A549 (cell line): ENCODE measurements around the gene SART3. TPM values are rescaled to one million over a fixed set of nuclear protein-coding genes. Genes with fewer than 3 reads are reported as not detected.

Experiments used
- ATAC-seq, 2 experiments: fragments of 200-7000 bp in 1 of 2; fragments of >200 bp in 1 of 2; cut with Nextera tagmentation in 1 of 2; cut with Tn5 transposase in 1 of 2; 3 replicates each; pipeline versions ENCODE4 v1.8.0 to v1.9.1; 2018 to 2020; ENCODE audit warnings: mild to moderate bottlenecking in 1 of 2, moderate library complexity in 1 of 2
- CTCF ChIA-PET: fragments of 300-600 bp; sonication (Branson Sonifier 250); formaldehyde crosslinking; extraction: SDS; loops from one replicate; lab custom pipeline; 2021; ENCODE audit warnings: antibody characterized with exemption, inconsistent platforms; lab: Yijun Ruan, JAX
- POLR2A ChIA-PET: fragments of 350-600 bp; formaldehyde crosslinking; extraction: SDS; loops from one replicate; lab custom pipeline; 2021; ENCODE audit warnings: antibody characterized with exemption, inconsistent platforms; lab: Yijun Ruan, JAX
- DNase-seq, 2 experiments: peaks; one replicate each; pipeline versions ENCODE4 v3.0.0 to v3.0.0-alpha.2; 2011 to 2016; ENCODE audit warnings: low read depth in 1 of 2, low spot score in 1 of 2
- FAIRE-seq: peaks from 2 replicates; lab custom pipeline; 2011; peaks lifted over from hg19 to GRCh38; lab: Jason Lieb, UNC
- H3K27ac ChIP-seq, 2 experiments: fragments of >200 bp; sonication (Bioruptor Twin); formaldehyde crosslinking; 3 replicates each; pipeline ENCODE4 v1.5.1; 2016 to 2017
- H3K4me1 ChIP-seq: fragments of >200 bp; sonication (Bioruptor Twin); formaldehyde crosslinking; 3 replicates; pipeline ENCODE4 v1.6.1; 2016
- H3K4me2 ChIP-seq: fragments of >200 bp; sonication (Bioruptor Twin); formaldehyde crosslinking; 3 replicates; pipeline ENCODE4 v1.6.1; 2016
- H3K4me3 ChIP-seq: fragments of >200 bp; sonication (Bioruptor Twin); formaldehyde crosslinking; 3 replicates; pipeline ENCODE4 v1.5.1; 2016
- H3K9me3 ChIP-seq: fragments of >200 bp; sonication (Bioruptor Twin); formaldehyde crosslinking; 3 replicates; pipeline ENCODE4 v1.6.1; 2016
- BCL3 ChIP-seq: fragments of >200 bp; sonication (Bioruptor Twin); formaldehyde crosslinking; IDR thresholded peaks from 3 replicates; pipeline ENCODE4 v1.6.1; 2016
- CEBPB ChIP-seq, 2 experiments: fragments of >200 bp in 1 of 2; sonication (Bioruptor Twin) in 1 of 2; formaldehyde crosslinking in 1 of 2; IDR thresholded peaks; 2 replicates each; pipeline ENCODE4 v1.6.1; 2012 to 2016
- CHD2 ChIP-seq: fragments of 150-350 bp; IDR thresholded peaks from 2 replicates; pipeline ENCODE4 v1.6.1; 2014; ENCODE audit warnings: low read length; ENCODE audit not compliant: partially characterized antibody
- ELK1 ChIP-seq: fragments of 150-350 bp; IDR thresholded peaks from 2 replicates; pipeline ENCODE4 v1.6.1; 2014; ENCODE audit warnings: low read depth, mild to moderate bottlenecking, low read length
- EP300 ChIP-seq, 2 experiments: fragments of >200 bp; sonication (Bioruptor Twin); formaldehyde crosslinking; IDR thresholded peaks; 2 replicates in 1 of 2; 3 replicates in 1 of 2; pipeline ENCODE4 v1.6.1; 2016 to 2017
- FOSL2 ChIP-seq, 2 experiments: fragments of 450-650 bp in 1 of 2; fragments of >200 bp in 1 of 2; sonication (Bioruptor Twin) in 1 of 2; formaldehyde crosslinking; IDR thresholded peaks; 2 replicates each; pipeline versions ENCODE4 v1.5.0 to v1.6.1; 2016 to 2020; ENCODE audit warnings: mild to moderate bottlenecking in 1 of 2, moderate library complexity in 1 of 2
- FOXS1 ChIP-seq: fragments of 250-450 bp; sonication (Bioruptor Pico); IDR thresholded peaks from 2 replicates; pipeline ENCODE4 v1.5.0; 2020; ENCODE audit warnings: mild to moderate bottlenecking, moderate library complexity
- HDAC2 ChIP-seq: fragments of 200-600 bp; sonication (generic); IDR thresholded peaks from 2 replicates; pipeline ENCODE4 v1.6.1; 2016
- HES2 ChIP-seq: fragments of >200 bp; sonication (Bioruptor Twin); formaldehyde crosslinking; IDR thresholded peaks from 2 replicates; pipeline ENCODE4 v1.6.1; 2016
- HOXB13 ChIP-seq: fragments of 250-450 bp; sonication (Bioruptor Pico); IDR thresholded peaks from 2 replicates; pipeline ENCODE4 v1.5.0; 2020; ENCODE audit warnings: low read depth, mild to moderate bottlenecking, moderate library complexity
- JUN ChIP-seq, 2 experiments: fragments of >200 bp; sonication (Bioruptor Twin); formaldehyde crosslinking; IDR thresholded peaks; 2 replicates in 1 of 2; 3 replicates in 1 of 2; pipeline ENCODE4 v1.6.1; 2016 to 2017
- JUNB ChIP-seq: fragments of >200 bp; sonication (Bioruptor Twin); formaldehyde crosslinking; IDR thresholded peaks from 2 replicates; pipeline ENCODE4 v1.6.1; 2016
- KDM5A ChIP-seq: fragments of 200-600 bp; sonication (generic); IDR thresholded peaks from 2 replicates; pipeline ENCODE4 v1.6.1; 2016; ENCODE audit warnings: antibody characterized with exemption, mild to moderate bottlenecking
- MAX ChIP-seq: IDR thresholded peaks from 2 replicates; pipeline ENCODE4 v1.6.1; 2012
- NFE2L2 ChIP-seq: fragments of 150-350 bp; conservative IDR thresholded peaks from 2 replicates; pipeline ENCODE4 v1.6.1; 2014; ENCODE audit warnings: low read length
- NPAS2 ChIP-seq: fragments of 250-450 bp; sonication (Bioruptor Pico); IDR thresholded peaks from 2 replicates; pipeline ENCODE4 v1.8.0; 2022; ENCODE audit warnings: mild to moderate bottlenecking, moderate library complexity, borderline replicate concordance
- PHF8 ChIP-seq: fragments of 200-600 bp; sonication (generic); IDR thresholded peaks from 2 replicates; pipeline ENCODE4 v1.6.1; 2016; ENCODE audit warnings: low read depth, mild to moderate bottlenecking, antibody characterized with exemption, moderate library complexity, borderline replicate concordance
- POLR2AphosphoS2 ChIP-seq: conservative IDR thresholded peaks from 2 replicates; pipeline ENCODE4 v1.6.1; 2012; ENCODE audit warnings: low read length, improper control_type of control experiment, inconsistent platforms
- REST ChIP-seq: fragments of 200-600 bp; sonication (generic); IDR thresholded peaks from 2 replicates; pipeline ENCODE4 v1.6.1; 2016; ENCODE audit warnings: antibody characterized with exemption, mild to moderate bottlenecking, moderate library complexity
- RFX5 ChIP-seq: fragments of 450-650 bp; IDR thresholded peaks from 2 replicates; pipeline ENCODE4 v1.7.1; 2014; ENCODE audit warnings: antibody characterized with exemption, mild to moderate bottlenecking, moderate library complexity
- TFCP2L1 ChIP-seq: fragments of 250-450 bp; sonication (Bioruptor Pico); IDR thresholded peaks from 2 replicates; pipeline ENCODE4 v1.5.0; 2021; ENCODE audit warnings: mild to moderate bottlenecking
- WGBS: methylation state at CpG from one replicate; pipeline ENCODE4 v1.1.6; 2017; ENCODE audit errors: missing lambda C conversion rate; 5-methylcytosine and 5-hydroxymethylcytosine counted together
- polyA plus RNA-seq, 4 experiments: library from polyadenylated mRNA; depleted of rRNA in 3 of 4; stranded (reverse); fragments of >200 nt; fragmentation: RNase III in 1 of 4; extraction: RNeasy Plus Mini Kit Qiagen cat#74134 plus additional on column Dnase treatment in 1 of 4; gene quantifications; 2 replicates in 3 of 4; 3 replicates in 1 of 4; pipeline ENCODE4 v1.2.3, GENCODE V29; 2011 to 2017

Gene SART3
- polyA plus RNA-seq, 2 of the 4 experiments (the other 2 are of a cell fraction): 52.7 to 77.2 TPM

GRCh38 chr12:108589840-108590229 is 28.9 kb upstream of the SART3 start:
- Histone ChIP-seq H3K27ac (no peak overlapping the region), H3K9me3 (no peaks in the 10 kb centered on the region), H3K4me1 (no peaks in the 10 kb centered on the region)
- ChIA-PET CTCF (interaction anchor here (0.6 to 4.8 kb wide), 2 partner anchors 28 to 58 kb away, joined by 3 to 24 read pairs; no protein-coding TSS in a partner anchor), POLR2A (no interaction called here)
- WGBS: 55% methylated on average over 6 of the region's 7 CpGs
- no peak for ATAC-seq
- TF ChIP-seq MAX: no peak
- TF ChIP-seq RFX5: no peak
- no peak for TF ChIP-seq JUNB
- TF ChIP-seq, all 56 proteins: peak for 0
- DNase-seq (no peak), FAIRE-seq (no peak)
- no peak overlapping the region for H3K4me3 ChIP-seq
- H3K4me2 ChIP-seq: no peak overlapping the region

GRCh38 chr12:108589028-108589839 is 28.3 kb upstream of the SART3 start:
- no peak overlapping the region for H3K4me3 ChIP-seq
- H3K4me2 ChIP-seq: no peak overlapping the region
- H3K27ac ChIP-seq: no peak overlapping the region
- peak in 1 of 2 experiments; percentile 42; a peak in 3 of 6 replicates for ATAC-seq
- ChIA-PET CTCF (interaction anchor here (0.6 to 4.8 kb wide), 6 partner anchors 19 to 76 kb away, joined by 3 to 24 read pairs (median 4); no protein-coding TSS in a partner anchor), POLR2A (no interaction called here)
- 56% methylated on average over 13 of the region's 15 CpGs for WGBS
- H3K4me1 ChIP-seq: no peaks in the 10 kb centered on the region
- FAIRE-seq: no peak
- DNase-seq: no peak
- no peak for TF ChIP-seq HDAC2
- no peaks in the 10 kb centered on the region for H3K9me3 ChIP-seq

- ChIA-PET CTCF (interaction anchor here (1.1 to 4.8 kb wide), 3 partner anchors 17 to 30 kb away, joined by 3 to 24 read pairs (median 4); no protein-coding TSS in a partner anchor), POLR2A (no interaction called here)
- FAIRE-seq: no peak
- H3K9me3 ChIP-seq: no peaks in the 10 kb centered on the region
- 70% methylated on average over 4 of the region's 4 CpGs for WGBS
- H3K4me2 ChIP-seq: no peak overlapping the region
- no peak for DNase-seq
- no peak overlapping the region for H3K27ac ChIP-seq
- no peak for TF ChIP-seq CEBPB (IDR thresholded peaks at IDR 0.05)
- no peak for TF ChIP-seq ELK1
- no peak for TF ChIP-seq REST
- TF ChIP-seq NFE2L2: no peak
- no peak for TF ChIP-seq FOXS1
- TF ChIP-seq PHF8: no peak
- no peak for TF ChIP-seq KDM5A
- no peak for TF ChIP-seq EP300 (IDR thresholded peaks at IDR 0.05)
- TF ChIP-seq CHD2: no peak
- TF ChIP-seq BCL3: no peak
- no peak for TF ChIP-seq HOXB13 (CRISPR knock-in tag)
- TF ChIP-seq HES2: no peak
- no peak for TF ChIP-seq FOSL2 (IDR thresholded peaks at IDR 0.05)
- TF ChIP-seq FOSL2 (CRISPR knock-in tag; IDR thresholded peaks at IDR 0.05): no peak
- no peak for TF ChIP-seq POLR2AphosphoS2
- TF ChIP-seq NPAS2: no peak
- no peak for TF ChIP-seq TFCP2L1
- no peak for TF ChIP-seq JUN (IDR thresholded peaks at IDR 0.05)
- H3K4me3 ChIP-seq: no peak overlapping the region
- no peak for ATAC-seq
- no peaks in the 10 kb centered on the region for H3K4me1 ChIP-seq
These were observed 26.9 kb upstream of the SART3 start for GRCh38 chr12:108587826-108588225.
